22Rv1 (cell line): ENCODE data around the gene CCDC30.

Experiments used
- H3K27ac ChIP-seq: fragments of 450-650 bp; 2 replicates; pipeline ENCODE4 v1.5.1; 2017
- CTCF ChIP-seq: fragments of 450-650 bp; IDR thresholded peaks from 2 replicates; pipeline ENCODE4 v1.5.1; 2017; ENCODE audit warnings: mild to moderate bottlenecking
- ZFX ChIP-seq: fragments of 450-650 bp; IDR thresholded peaks from 2 replicates; pipeline ENCODE4 v1.6.1; 2017; ENCODE audit warnings: antibody characterized with exemption, borderline replicate concordance

CCDC30 gene

GRCh38 chr1:42531043-42531442 is 68.0 kb downstream of the CCDC30 start:
- TF ChIP-seq ZFX = no peak
- TF ChIP-seq CTCF = no peak
- no peak overlapping the region for H3K27ac ChIP-seq

GRCh38 chr1:42533101-42533863 is 70.2 kb downstream of the CCDC30 start:
- H3K27ac ChIP-seq = no peak overlapping the region
- TF ChIP-seq ZFX (no peak), CTCF (no peak)

GRCh38 chr1:42541104-42541503 is 78.0 kb downstream of the CCDC30 start:
- TF ChIP-seq CTCF (no peak), ZFX (no peak)
- H3K27ac ChIP-seq = no peak overlapping the region

- no peak overlapping the region for H3K27ac ChIP-seq
- no peak for TF ChIP-seq CTCF
- TF ChIP-seq ZFX = no peak
Observed at GRCh38 chr1:42551180-42551579, 88.1 kb downstream of the CCDC30 start.

GRCh38 chr1:42551590-42551989 is 88.5 kb downstream of the CCDC30 start:
- TF ChIP-seq CTCF (no peak), ZFX (no peak)
- no peak overlapping the region for H3K27ac ChIP-seq

GRCh38 chr1:42552636-42553035 is 89.5 kb downstream of the CCDC30 start:
- TF ChIP-seq ZFX (no peak), CTCF (no peak)
- H3K27ac ChIP-seq = no peak overlapping the region

GRCh38 chr1:42557230-42557851 is 94.3 kb downstream of the CCDC30 start:
- H3K27ac ChIP-seq = no peak overlapping the region
- TF ChIP-seq ZFX (no peak), CTCF (no peak)
